ENCODE data around the gene PPP1R7. TPM values are rescaled to one million over a fixed set of nuclear protein-coding genes. Genes with fewer than 3 reads are reported as not detected.

Gene PPP1R7
- total RNA-seq, 2 experiments from 2014 or later, result 36.4 to 38.2 TPM

GRCh38 chr2:241132538-241133435 lies 17.5 kb upstream of the PPP1R7 start:
- peaks cover 15% of the 10 kb centered on the region for H3K4me1 ChIP-seq (ENCODE audit: insufficient read depth, low read length)
- H3K4me3 ChIP-seq (ENCODE audit: low read length), result no peak overlapping the region
- intact Hi-C loops (cut with DNase I, micrococcal nuclease), result no loop called here
- no peak for DNase-seq
- ChIA-PET CTCF (interaction anchor here (0.7 kb wide), 1 partner anchor 20 kb away, joined by 3 read pairs; no protein-coding TSS in a partner anchor), POLR2A (no interaction called here)
- peaks cover 53% of the 10 kb centered on the region for H3K36me3 Mint-ChIP-seq (ENCODE audit: low read depth)
- no peak overlapping the region for H3K27ac ChIP-seq (ENCODE audit: low read depth in 1 of 2, low read length in 2 of 2)
- no peak overlapping the region for H3K4me3 Mint-ChIP-seq
- ATAC-seq (ENCODE audit: poor library complexity), result no peak
- H3K27ac Mint-ChIP-seq, result no peak overlapping the region
- H3K9me3 ChIP-seq (ENCODE audit: control insufficient read depth in 1 of 2, insufficient read depth in 1 of 2, low read length in 2 of 2), result no peaks in the 10 kb centered on the region
- H3K9me3 Mint-ChIP-seq, result no peaks in the 10 kb centered on the region
- no peaks in the 10 kb centered on the region for H3K27me3 Mint-ChIP-seq
- peaks cover 40% of the 10 kb centered on the region for H3K36me3 ChIP-seq (ENCODE audit: insufficient read depth, low read length)
- H3K4me1 Mint-ChIP-seq (ENCODE audit: low read depth), result peaks cover 6% of the 10 kb centered on the region
- TF ChIP-seq, protein P1, sequence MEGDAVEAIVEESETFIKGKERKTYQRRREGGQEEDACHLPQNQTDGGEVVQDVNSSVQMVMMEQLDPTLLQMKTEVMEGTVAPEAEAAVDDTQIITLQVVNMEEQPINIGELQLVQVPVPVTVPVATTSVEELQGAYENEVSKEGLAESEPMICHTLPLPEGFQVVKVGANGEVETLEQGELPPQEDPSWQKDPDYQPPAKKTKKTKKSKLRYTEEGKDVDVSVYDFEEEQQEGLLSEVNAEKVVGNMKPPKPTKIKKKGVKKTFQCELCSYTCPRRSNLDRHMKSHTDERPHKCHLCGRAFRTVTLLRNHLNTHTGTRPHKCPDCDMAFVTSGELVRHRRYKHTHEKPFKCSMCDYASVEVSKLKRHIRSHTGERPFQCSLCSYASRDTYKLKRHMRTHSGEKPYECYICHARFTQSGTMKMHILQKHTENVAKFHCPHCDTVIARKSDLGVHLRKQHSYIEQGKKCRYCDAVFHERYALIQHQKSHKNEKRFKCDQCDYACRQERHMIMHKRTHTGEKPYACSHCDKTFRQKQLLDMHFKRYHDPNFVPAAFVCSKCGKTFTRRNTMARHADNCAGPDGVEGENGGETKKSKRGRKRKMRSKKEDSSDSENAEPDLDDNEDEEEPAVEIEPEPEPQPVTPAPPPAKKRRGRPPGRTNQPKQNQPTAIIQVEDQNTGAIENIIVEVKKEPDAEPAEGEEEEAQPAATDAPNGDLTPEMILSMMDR (IDR thresholded peaks at IDR 0.05), result no peak
- no peaks in the 10 kb centered on the region for H3K27me3 ChIP-seq (ENCODE audit: control insufficient read depth in 1 of 2, insufficient read depth in 2 of 2, low read length in 2 of 2)

- Histone ChIP-seq H3K36me3 (ENCODE audit: insufficient read depth, low read length) (peaks cover 46% of the 10 kb centered on the region), H3K4me3 (ENCODE audit: low read length) (no peak overlapping the region), H3K27ac (ENCODE audit: low read depth in 1 of 2, low read length in 2 of 2) (no peak overlapping the region), H3K27me3 (ENCODE audit: control insufficient read depth in 1 of 2, insufficient read depth in 2 of 2, low read length in 2 of 2) (no peaks in the 10 kb centered on the region), H3K9me3 (ENCODE audit: control insufficient read depth in 1 of 2, insufficient read depth in 1 of 2, low read length in 2 of 2) (no peaks in the 10 kb centered on the region), H3K4me1 (ENCODE audit: insufficient read depth, low read length) (peaks cover 9% of the 10 kb centered on the region)
- Mint-ChIP-seq H3K4me3 (no peak overlapping the region), H3K4me1 (ENCODE audit: low read depth) (no peaks in the 10 kb centered on the region), H3K27ac (no peak overlapping the region), H3K27me3 (no peaks in the 10 kb centered on the region), H3K36me3 (ENCODE audit: low read depth) (peaks cover 58% of the 10 kb centered on the region), H3K9me3 (no peaks in the 10 kb centered on the region)
- ChIA-PET CTCF (no interaction called here), POLR2A (no interaction called here)
- DNase-seq, result no peak
- TF ChIP-seq, protein P1 (IDR thresholded peaks at IDR 0.05), result no peak
- intact Hi-C loops (cut with DNase I, micrococcal nuclease), result no loop called here
- ATAC-seq (ENCODE audit: poor library complexity), result no peak
Observed at GRCh38 chr2:241133436-241133820, 16.8 kb upstream of the PPP1R7 start.

- Histone ChIP-seq H3K27ac (ENCODE audit: low read depth in 1 of 2, low read length in 2 of 2) (no peak overlapping the region), H3K4me1 (ENCODE audit: insufficient read depth, low read length) (no peaks in the 10 kb centered on the region), H3K9me3 (ENCODE audit: control insufficient read depth in 1 of 2, insufficient read depth in 1 of 2, low read length in 2 of 2) (no peaks in the 10 kb centered on the region), H3K36me3 (ENCODE audit: insufficient read depth, low read length) (peaks cover 53% of the 10 kb centered on the region), H3K4me3 (ENCODE audit: low read length) (no peak overlapping the region), H3K27me3 (ENCODE audit: control insufficient read depth in 1 of 2, insufficient read depth in 2 of 2, low read length in 2 of 2) (no peaks in the 10 kb centered on the region)
- ATAC-seq (ENCODE audit: poor library complexity) (no peak), DNase-seq (no peak)
- no peaks in the 10 kb centered on the region for H3K4me1 Mint-ChIP-seq (ENCODE audit: low read depth)
- TF ChIP-seq, protein P1 (IDR thresholded peaks at IDR 0.05), result no peak
- H3K27ac Mint-ChIP-seq, result no peak overlapping the region
- ChIA-PET CTCF (no interaction called here), POLR2A (no interaction called here)
- H3K36me3 Mint-ChIP-seq (ENCODE audit: low read depth), result peaks cover 69% of the 10 kb centered on the region
- intact Hi-C loops (cut with DNase I, micrococcal nuclease), result no loop called here
- no peak overlapping the region for H3K4me3 Mint-ChIP-seq
- no peaks in the 10 kb centered on the region for H3K27me3 Mint-ChIP-seq
- no peaks in the 10 kb centered on the region for H3K9me3 Mint-ChIP-seq
Observed at GRCh38 chr2:241134711-241135110, 15.6 kb upstream of the PPP1R7 start.

Data from CD4-positive, alpha-beta T cell (primary cell).